Suprapubic skin (tissue), 4 donors: ENCODE results near the gene YY1AP1.

Source experiments
- EP300 ChIP-seq: sonication (generic); formaldehyde crosslinking; IDR thresholded peaks from one replicate; pipeline ENCODE4 v1.6.1; 2017; ENCODE audit warnings: antibody characterized with exemption
- POLR2A ChIP-seq, 2 donors: fragments of 450-650 bp; IDR thresholded peaks; one replicate each; pipeline ENCODE4 v1.6.1; 2017; ENCODE audit warnings: antibody characterized with exemption in 2 of 2, mild to moderate bottlenecking in 2 of 2, moderate library complexity in 2 of 2
- POLR2AphosphoS5 ChIP-seq, 3 donors: sonication (generic); formaldehyde crosslinking; IDR thresholded peaks; one replicate each; pipeline ENCODE4 v1.6.1; 2017; ENCODE audit warnings: antibody characterized with exemption in 3 of 3
- TF ChIP-seq, protein P1 (sequence below), 2 donors: fragments of 200-600 bp in 1 of 2; fragments of 450-650 bp in 1 of 2; sonication (generic) in 1 of 2; IDR thresholded peaks; one replicate each; pipeline ENCODE4 v1.5.1; 2016 to 2019; ENCODE audit warnings: antibody characterized with exemption in 2 of 2, mild to moderate bottlenecking in 1 of 2, moderate library complexity in 1 of 2

GRCh38 chr1:155649676-155650075 is 38.9 kb downstream of the YY1AP1 start:
- TF ChIP-seq, protein P1, sequence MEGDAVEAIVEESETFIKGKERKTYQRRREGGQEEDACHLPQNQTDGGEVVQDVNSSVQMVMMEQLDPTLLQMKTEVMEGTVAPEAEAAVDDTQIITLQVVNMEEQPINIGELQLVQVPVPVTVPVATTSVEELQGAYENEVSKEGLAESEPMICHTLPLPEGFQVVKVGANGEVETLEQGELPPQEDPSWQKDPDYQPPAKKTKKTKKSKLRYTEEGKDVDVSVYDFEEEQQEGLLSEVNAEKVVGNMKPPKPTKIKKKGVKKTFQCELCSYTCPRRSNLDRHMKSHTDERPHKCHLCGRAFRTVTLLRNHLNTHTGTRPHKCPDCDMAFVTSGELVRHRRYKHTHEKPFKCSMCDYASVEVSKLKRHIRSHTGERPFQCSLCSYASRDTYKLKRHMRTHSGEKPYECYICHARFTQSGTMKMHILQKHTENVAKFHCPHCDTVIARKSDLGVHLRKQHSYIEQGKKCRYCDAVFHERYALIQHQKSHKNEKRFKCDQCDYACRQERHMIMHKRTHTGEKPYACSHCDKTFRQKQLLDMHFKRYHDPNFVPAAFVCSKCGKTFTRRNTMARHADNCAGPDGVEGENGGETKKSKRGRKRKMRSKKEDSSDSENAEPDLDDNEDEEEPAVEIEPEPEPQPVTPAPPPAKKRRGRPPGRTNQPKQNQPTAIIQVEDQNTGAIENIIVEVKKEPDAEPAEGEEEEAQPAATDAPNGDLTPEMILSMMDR (IDR thresholded peaks at IDR 0.05), result no peak
- TF ChIP-seq POLR2A (IDR thresholded peaks at IDR 0.05), result no peak
- no peak for TF ChIP-seq POLR2AphosphoS5 (IDR thresholded peaks at IDR 0.05)
- no peak for TF ChIP-seq EP300
